Uterus (tissue), 2 donors: ENCODE results near the gene L3MBTL3.
"Not testable (repeated sequence)": the region's sequence is repeated elsewhere in the genome, so short reads cannot be mapped to it uniquely, and the experiment has no call there.

Source experiments
- CTCF ChIP-seq, 4 experiments: fragments of 200-600 bp in 2 of 4; fragments of 450-650 bp in 2 of 4; sonication (generic) in 2 of 4; IDR thresholded peaks; one replicate each; pipeline ENCODE4 v1.5.1; 2016 to 2019; ENCODE audit warnings: antibody characterized with exemption in 4 of 4, mild to moderate bottlenecking in 2 of 4, moderate library complexity in 1 of 4
- POLR2A ChIP-seq, 2 donors: fragments of 450-650 bp; IDR thresholded peaks; one replicate each; pipeline ENCODE4 v1.6.1; 2016; ENCODE audit warnings: antibody characterized with exemption in 2 of 2, mild to moderate bottlenecking in 1 of 2, moderate library complexity in 1 of 2

DNA sequence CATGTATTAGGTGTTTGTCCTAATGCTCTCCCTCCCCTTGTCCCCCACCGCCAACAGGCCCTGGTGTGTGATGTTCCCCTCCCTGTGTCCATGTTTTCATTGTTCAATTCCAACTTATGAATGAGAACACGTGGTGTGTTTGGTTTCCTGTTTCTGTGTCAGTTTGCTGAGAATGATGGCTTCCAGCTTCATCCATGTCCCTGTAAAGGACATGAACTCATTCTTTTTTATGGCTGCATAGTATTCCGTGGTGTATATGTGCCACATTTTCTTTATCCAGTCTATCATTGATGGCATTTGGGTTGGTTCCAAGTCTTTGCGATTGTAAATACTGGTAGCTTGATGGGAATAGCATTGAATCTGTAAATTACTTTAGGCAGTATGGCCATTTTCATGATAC is 151.8 kb downstream of the L3MBTL3 start:
- TF ChIP-seq CTCF, POLR2A (IDR thresholded peaks at IDR 0.05): not testable (repeated sequence)
